ENCODE results near the gene PCSK4. TPM values are rescaled to one million over a fixed set of nuclear protein-coding genes. Genes with fewer than 3 reads are reported as not detected.
"Not testable (repeated sequence)": the region's sequence is repeated elsewhere in the genome, so short reads cannot be mapped to it uniquely, and the experiment has no call there.

Gene PCSK4
- total and polyA plus RNA-seq, 4 donors, result 0.75 to 6.0 (median 3.1) TPM; not detected in 1

GRCh38 chr19:1441677-1442438 is 48.3 kb downstream of the PCSK4 start:
- no peak for DNase-seq
- H3K9me3 ChIP-seq (ENCODE audit: control insufficient read depth, low read length), result no peaks in the 10 kb centered on the region
- no peak for ATAC-seq (ENCODE audit: low FRiP score)
- H3K27me3 ChIP-seq (ENCODE audit: control insufficient read depth in 1 of 2, insufficient read depth in 2 of 2, low read length in 1 of 2), result no peaks in the 10 kb centered on the region
- no peak overlapping the region for H3K4me3 ChIP-seq (ENCODE audit: low read length in 2 of 2)
- H3K4me1 ChIP-seq (ENCODE audit: control insufficient read depth in 1 of 2, insufficient read depth in 2 of 2, low read length in 2 of 2), result no peaks in the 10 kb centered on the region
- no peak overlapping the region for H3K27ac ChIP-seq (ENCODE audit: low read depth in 1 of 2, low read length in 2 of 2)
- intact Hi-C loops (cut with DNase I), result no loop called here
- H3K36me3 ChIP-seq (ENCODE audit: control insufficient read depth in 1 of 2, insufficient read depth in 2 of 2, low read length in 1 of 2), result peaks cover 0 to 4% of the 10 kb centered on the region in 2 donors
- WGBS, 2 donors, result 66 to 76% methylated on average over 25 of the region's 25 CpGs

DNA sequence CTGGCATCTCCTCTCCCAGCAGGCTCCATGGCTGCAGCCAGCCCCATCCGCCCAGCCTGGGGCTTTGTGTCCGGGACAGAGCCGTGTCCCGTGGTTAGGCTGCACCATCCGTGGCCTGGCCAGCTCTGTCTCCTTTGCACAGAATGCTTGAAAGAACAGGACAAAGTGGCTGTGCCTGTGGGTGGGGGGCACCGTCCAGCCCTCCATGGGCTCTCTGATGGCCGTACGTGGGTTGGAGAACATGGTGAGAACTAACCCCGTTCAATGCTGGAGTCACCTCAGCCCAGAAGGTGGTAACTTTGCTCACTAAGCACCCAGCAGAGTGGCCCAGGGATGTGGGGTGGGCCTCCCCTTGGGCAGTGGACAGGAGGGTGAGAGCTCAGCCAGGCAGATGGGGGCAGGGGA is 49.1 kb downstream of the PCSK4 start:
- H3K27ac ChIP-seq (ENCODE audit: low read depth in 1 of 2, low read length in 2 of 2), result no peak overlapping the region
- DNase-seq (no peak), ATAC-seq (ENCODE audit: low FRiP score) (no peak)
- 86 to 90% methylated on average over 9 of the region's 9 CpGs for WGBS, 2 donors
- no peak overlapping the region for H3K4me3 ChIP-seq (ENCODE audit: low read length in 2 of 2)
- H3K9me3 ChIP-seq (ENCODE audit: control insufficient read depth, low read length), result no peaks in the 10 kb centered on the region
- peaks cover 0 to 4% of the 10 kb centered on the region in 2 donors for H3K36me3 ChIP-seq (ENCODE audit: control insufficient read depth in 1 of 2, insufficient read depth in 2 of 2, low read length in 1 of 2)
- H3K27me3 ChIP-seq (ENCODE audit: control insufficient read depth in 1 of 2, insufficient read depth in 2 of 2, low read length in 1 of 2), result no peaks in the 10 kb centered on the region
- no peaks in the 10 kb centered on the region for H3K4me1 ChIP-seq (ENCODE audit: control insufficient read depth in 1 of 2, insufficient read depth in 2 of 2, low read length in 2 of 2)
- intact Hi-C loops (cut with DNase I), result no loop called here

DNA sequence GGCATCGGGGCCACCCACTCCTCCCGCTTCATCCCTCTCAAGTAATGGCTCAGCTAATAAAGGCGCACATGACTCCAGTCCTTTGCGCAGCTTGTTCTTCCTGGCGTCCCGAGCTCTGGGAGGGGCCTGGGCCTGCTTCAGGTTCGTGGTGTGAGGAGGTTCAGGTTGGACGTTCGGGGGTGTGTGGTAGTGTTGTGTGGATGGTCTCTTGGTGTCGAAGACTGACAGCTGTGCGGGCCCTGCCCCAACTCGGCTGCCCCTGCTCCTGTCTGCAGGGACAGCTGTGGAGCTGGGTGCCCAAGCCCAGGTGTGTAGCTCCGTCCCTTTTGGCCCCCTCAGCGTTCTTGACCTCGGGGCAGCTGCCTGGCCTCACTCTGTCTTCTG is 49.7 kb downstream of the PCSK4 start:
- Histone ChIP-seq H3K4me3 (ENCODE audit: low read length in 2 of 2) (no peak overlapping the region), H3K4me1 (ENCODE audit: control insufficient read depth in 1 of 2, insufficient read depth in 2 of 2, low read length in 2 of 2) (no peaks in the 10 kb centered on the region), H3K27me3 (ENCODE audit: control insufficient read depth in 1 of 2, insufficient read depth in 2 of 2, low read length in 1 of 2) (no peaks in the 10 kb centered on the region), H3K9me3 (ENCODE audit: control insufficient read depth, low read length) (no peaks in the 10 kb centered on the region), H3K27ac (ENCODE audit: low read depth in 1 of 2, low read length in 2 of 2) (no peak overlapping the region), H3K36me3 (ENCODE audit: control insufficient read depth in 1 of 2, insufficient read depth in 2 of 2, low read length in 1 of 2) (peaks cover 0 to 4% of the 10 kb centered on the region in 2 donors)
- intact Hi-C loops (cut with DNase I), result no loop called here
- 85 to 89% methylated on average over 15 of the region's 15 CpGs for WGBS, 2 donors
- ATAC-seq (ENCODE audit: low FRiP score), result no peak
- DNase-seq, result no peak

DNA sequence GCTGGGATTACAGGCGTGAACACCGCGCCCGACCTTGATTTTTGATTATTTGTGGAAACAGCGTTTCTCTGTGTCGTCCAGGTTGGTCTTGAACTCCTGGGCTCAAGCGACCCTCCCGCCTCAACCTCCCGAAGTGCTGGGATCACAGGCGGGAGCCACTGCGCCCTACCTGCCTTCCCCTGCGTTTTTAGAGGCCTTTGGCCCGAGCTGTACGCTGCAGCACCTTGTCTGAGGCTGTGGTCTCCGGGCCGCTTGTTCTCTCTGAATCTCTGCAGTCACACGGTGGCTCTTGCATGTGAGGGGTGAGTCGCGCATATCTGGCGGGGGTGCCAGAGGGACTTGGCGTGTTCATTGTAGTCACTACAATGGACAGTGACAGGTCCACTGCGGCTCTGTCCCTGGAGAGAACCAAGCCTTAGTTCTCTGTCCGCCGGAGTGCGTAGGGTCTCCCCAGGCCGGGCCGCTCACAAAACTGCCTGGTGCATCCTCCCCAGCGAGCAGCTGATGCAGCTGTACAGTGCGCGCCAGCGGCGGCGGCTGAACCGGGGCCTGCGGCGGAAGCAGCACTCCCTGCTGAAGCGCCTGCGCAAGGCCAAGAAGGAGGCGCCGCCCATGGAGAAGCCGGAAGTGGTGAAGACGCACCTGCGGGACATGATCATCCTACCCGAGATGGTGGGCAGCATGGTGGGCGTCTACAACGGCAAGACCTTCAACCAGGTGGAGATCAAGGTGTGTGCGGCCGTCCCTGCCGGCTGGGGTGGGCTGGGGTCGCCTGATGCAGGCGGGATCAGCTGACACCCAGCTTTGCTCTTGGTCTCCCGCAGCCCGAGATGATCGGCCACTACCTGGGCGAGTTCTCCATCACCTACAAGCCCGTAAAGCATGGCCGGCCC is 50.4 kb downstream of the PCSK4 start:
- not testable (repeated sequence) for H3K27ac ChIP-seq (ENCODE audit: low read depth in 1 of 2, low read length in 2 of 2); H3K9me3 ChIP-seq (ENCODE audit: control insufficient read depth, low read length); DNase-seq; H3K4me1 ChIP-seq (ENCODE audit: control insufficient read depth in 1 of 2, insufficient read depth in 2 of 2, low read length in 2 of 2); H3K4me3 ChIP-seq (ENCODE audit: low read length in 2 of 2); ATAC-seq (ENCODE audit: low FRiP score); H3K27me3 ChIP-seq (ENCODE audit: control insufficient read depth in 1 of 2, insufficient read depth in 2 of 2, low read length in 1 of 2); H3K36me3 ChIP-seq (ENCODE audit: control insufficient read depth in 1 of 2, insufficient read depth in 2 of 2, low read length in 1 of 2)
- 83 to 85% methylated on average over 57 of the region's 57 CpGs for WGBS, 2 donors
- intact Hi-C loops (cut with DNase I), result loop anchor here in 1 of 2 donors (2.0 kb wide), 1 partner anchor 51 kb away; the partner anchor contains the start of genes PCSK4 and REEP6

DNA sequence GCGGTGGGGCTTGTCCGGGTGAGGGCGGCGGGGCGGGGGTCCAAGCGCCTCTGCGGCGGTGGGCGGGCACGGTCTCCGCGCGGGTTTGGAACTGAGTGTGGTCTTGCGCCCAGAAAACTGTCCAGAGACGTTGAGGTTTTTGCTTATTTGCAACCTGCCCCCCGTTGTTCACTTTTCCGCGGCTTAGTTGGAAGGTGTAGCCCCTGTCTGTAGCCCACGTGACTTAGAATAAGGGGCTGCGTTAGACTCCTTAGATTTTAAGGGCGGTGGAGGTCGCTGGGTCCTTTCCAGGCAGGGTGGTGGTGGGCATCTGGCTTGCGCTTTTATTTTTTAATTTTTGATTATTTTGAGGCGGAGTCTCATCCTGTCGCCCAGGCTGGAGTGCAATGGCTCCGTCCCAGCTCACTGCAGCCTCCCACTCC is 51.2 kb downstream of the PCSK4 start:
- no peaks in the 10 kb centered on the region for H3K9me3 ChIP-seq (ENCODE audit: control insufficient read depth, low read length)
- no peaks in the 10 kb centered on the region for H3K4me1 ChIP-seq (ENCODE audit: control insufficient read depth in 1 of 2, insufficient read depth in 2 of 2, low read length in 2 of 2)
- H3K27ac ChIP-seq (ENCODE audit: low read depth in 1 of 2, low read length in 2 of 2), result no peak overlapping the region
- H3K4me3 ChIP-seq (ENCODE audit: low read length in 2 of 2), result peak overlapping the region; percentile 31 to 82
- 0 to 1% methylated on average over 26 of the region's 26 CpGs for WGBS, 2 donors
- no peaks in the 10 kb centered on the region for H3K27me3 ChIP-seq (ENCODE audit: control insufficient read depth in 1 of 2, insufficient read depth in 2 of 2, low read length in 1 of 2)
- peaks cover 0 to 4% of the 10 kb centered on the region in 2 donors for H3K36me3 ChIP-seq (ENCODE audit: control insufficient read depth in 1 of 2, insufficient read depth in 2 of 2, low read length in 1 of 2)
- DNase-seq (no peak), ATAC-seq (ENCODE audit: low FRiP score) (no peak)
- intact Hi-C loops (cut with DNase I), result loop anchor here in 1 of 2 donors (2.0 kb wide), 1 partner anchor 52 kb away; the partner anchor contains the start of genes PCSK4 and REEP6

DNA sequence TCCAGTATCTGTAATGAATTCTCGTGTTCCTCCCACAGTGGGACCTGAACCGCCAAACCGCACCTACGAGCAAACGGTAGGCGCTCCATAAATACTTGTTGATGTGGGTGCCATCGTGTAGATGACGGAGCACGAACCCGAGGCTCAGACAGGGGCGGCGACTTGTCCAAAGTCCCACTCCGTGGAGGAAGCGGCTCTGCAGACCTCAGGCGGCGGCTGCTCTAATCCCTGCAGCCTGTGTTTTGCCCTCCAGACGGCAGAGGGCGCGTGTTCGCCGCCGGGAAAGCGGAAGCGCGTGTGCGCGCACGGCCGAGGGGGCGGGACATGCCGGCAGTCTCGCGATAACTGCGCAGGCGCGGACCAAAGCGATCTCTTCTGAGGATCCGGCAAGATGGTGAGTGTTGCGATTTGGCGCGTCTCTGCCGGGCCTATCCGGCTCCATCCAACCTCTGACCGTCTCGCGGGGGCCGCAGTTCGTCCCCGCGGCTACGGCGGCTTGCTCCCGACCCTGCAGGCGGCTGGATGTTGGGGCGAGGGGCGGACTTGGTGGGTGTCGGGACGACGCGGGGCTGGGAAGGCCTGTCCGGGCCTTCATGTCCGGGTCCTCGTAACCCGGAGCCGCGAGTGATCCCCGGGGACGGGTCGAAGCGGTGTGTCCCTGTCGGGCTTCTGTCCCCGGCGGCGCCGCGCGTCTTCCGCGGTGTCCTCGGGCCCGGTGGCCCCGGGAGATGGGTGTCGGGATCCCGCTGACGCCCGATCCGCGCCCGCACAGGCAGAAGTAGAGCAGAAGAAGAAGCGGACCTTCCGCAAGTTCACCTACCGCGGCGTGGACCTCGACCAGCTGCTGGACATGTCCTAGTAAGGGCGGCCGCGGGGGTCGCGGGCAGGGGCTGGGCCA is 51.9 kb downstream of the PCSK4 start, which contains the start of gene RPS15:
Gene RPS15 (plus strand): TSS at position 362 of the 898 bp plus-strand sequence. CDS start 30 bp downstream, at position 392.
- Histone ChIP-seq H3K4me3 (ENCODE audit: low read length in 2 of 2) (peak within 1 kb of the TSS; percentile 31 to 82), H3K27ac (ENCODE audit: low read depth in 1 of 2, low read length in 2 of 2) (peak within 1 kb of the TSS in 1 of 2 donors; percentile 11), H3K9me3 (ENCODE audit: control insufficient read depth, low read length) (no peaks in the 10 kb centered on the region), H3K4me1 (ENCODE audit: control insufficient read depth in 1 of 2, insufficient read depth in 2 of 2, low read length in 2 of 2) (no peaks in the 10 kb centered on the region), H3K27me3 (ENCODE audit: control insufficient read depth in 1 of 2, insufficient read depth in 2 of 2, low read length in 1 of 2) (no peaks in the 10 kb centered on the region), H3K36me3 (ENCODE audit: control insufficient read depth in 1 of 2, insufficient read depth in 2 of 2, low read length in 1 of 2) (peaks cover 0 to 4% of the 10 kb centered on the region in 2 donors)
- DNase-seq (peak; percentile 97 to 99), ATAC-seq (ENCODE audit: low FRiP score) (peak; percentile 97)
- intact Hi-C loops (cut with DNase I), result loop anchor here in 1 of 2 donors (2.0 kb wide), 1 partner anchor 53 kb away; the partner anchor contains the start of genes PCSK4 and REEP6
- WGBS, 2 donors, result 1% methylated on average over 81 to 100 of the region's 100 CpGs

DNA sequence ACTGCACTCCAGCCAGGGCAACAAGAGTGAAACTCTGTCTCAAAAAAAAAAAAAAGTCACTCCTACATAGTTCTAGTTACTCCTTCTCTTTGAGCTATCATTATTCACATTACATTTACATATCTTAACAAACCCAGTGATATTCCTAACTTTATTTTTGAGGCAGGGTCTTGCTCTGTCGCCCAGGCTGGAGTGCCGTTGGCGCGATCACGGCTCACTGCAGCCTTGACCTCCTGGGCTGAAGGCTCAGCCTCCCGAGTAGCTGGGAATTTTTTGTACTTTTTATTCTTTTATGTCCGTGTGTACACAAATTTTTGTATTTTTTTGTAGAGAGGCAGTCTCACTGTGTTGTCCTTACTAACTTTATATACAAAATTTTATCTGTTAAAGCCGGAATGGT is 52.5 kb downstream of the PCSK4 start:
- peaks cover 0 to 4% of the 10 kb centered on the region in 2 donors for H3K36me3 ChIP-seq (ENCODE audit: control insufficient read depth in 1 of 2, insufficient read depth in 2 of 2, low read length in 1 of 2)
- no peak overlapping the region for H3K27ac ChIP-seq (ENCODE audit: low read depth in 1 of 2, low read length in 2 of 2)
- no peaks in the 10 kb centered on the region for H3K27me3 ChIP-seq (ENCODE audit: control insufficient read depth in 1 of 2, insufficient read depth in 2 of 2, low read length in 1 of 2)
- no peak for ATAC-seq (ENCODE audit: low FRiP score)
- intact Hi-C loops (cut with DNase I), result loop anchor here in 1 of 2 donors (2.0 kb wide), 1 partner anchor 53 kb away; the partner anchor contains the start of genes PCSK4 and REEP6
- WGBS, 2 donors, result 47 to 53% methylated on average over 8 of the region's 8 CpGs
- H3K4me3 ChIP-seq (ENCODE audit: low read length in 2 of 2), result no peak overlapping the region
- H3K9me3 ChIP-seq (ENCODE audit: control insufficient read depth, low read length), result no peaks in the 10 kb centered on the region
- DNase-seq, result no peak
- H3K4me1 ChIP-seq (ENCODE audit: control insufficient read depth in 1 of 2, insufficient read depth in 2 of 2, low read length in 2 of 2), result no peaks in the 10 kb centered on the region
